ENCODE data around the gene PUM2. TPM values are rescaled to one million over a fixed set of nuclear protein-coding genes. Genes with fewer than 3 reads are reported as not detected.

Gene PUM2
- polyA plus RNA-seq, 1 of the 3 experiments (the other 2 are of a cell fraction): 19.7 TPM

DNA sequence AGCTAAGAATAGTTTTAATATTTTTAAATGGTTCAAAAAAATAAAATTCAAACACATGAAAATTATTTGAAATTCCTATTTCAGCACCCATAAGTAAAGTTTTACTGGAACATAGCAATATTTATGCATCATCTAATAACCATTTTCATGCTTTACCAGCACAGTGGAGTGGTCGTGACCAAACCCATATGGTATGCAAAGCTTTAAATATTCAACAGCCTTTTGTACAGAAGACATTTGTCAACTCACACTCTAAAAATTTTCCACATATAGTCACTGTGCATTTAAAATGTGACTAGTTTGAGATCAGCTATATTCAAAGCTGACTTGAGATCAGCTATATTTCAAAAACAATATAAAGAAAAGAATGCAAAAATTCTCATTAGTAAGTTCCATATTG, 46.2 kb downstream of the PUM2 start:
- Histone ChIP-seq H3K9me2 (no peaks in the 10 kb centered on the region), H3K9me3 (no peaks in the 10 kb centered on the region), H3K79me2 (ENCODE audit: insufficient read depth) (peaks cover 93% of the 10 kb centered on the region), H2AFZ (ENCODE audit: low read depth) (no peak overlapping the region), H3K27ac (ENCODE audit: low read depth in 2 of 2, low read length in 1 of 2) (peak overlapping the region in 1 of 2 experiments; percentile 49; a peak in 2 of 4 replicates), H3K4me3 (ENCODE audit: low read depth in 2 of 2, low read length in 1 of 2) (no peak overlapping the region), H3K27me3 (ENCODE audit: insufficient read depth) (no peaks in the 10 kb centered on the region), H4K20me1 (ENCODE audit: insufficient read depth) (peaks cover 18% of the 10 kb centered on the region), H3K4me2 (peak overlapping the region; percentile 44; the same call in 1 of the 2 replicates), H3K36me3 (replicated peaks in 1 of 2; ENCODE audit: control insufficient read depth in 1 of 2, insufficient read depth in 2 of 2, low read length in 1 of 2) (peaks cover 63 to 65% of the 10 kb centered on the region in 2 experiments), H3F3A (replicated peaks; ENCODE audit: insufficient read depth) (peaks cover 35% of the 10 kb centered on the region), H3K4me1 (ENCODE audit: control insufficient read depth in 1 of 2, insufficient read depth in 2 of 2, low read depth in 1 of 2, low read length in 1 of 2) (peaks cover 6 to 33% of the 10 kb centered on the region in 2 experiments; a peak in 3 of 4 replicates), H3K9ac (peak overlapping the region; percentile 3; the same call in 1 of the 2 replicates)
- ChIA-PET CTCF (interaction anchor here (0.5 to 2.8 kb wide), 10 partner anchors 13 to 478 kb away, joined by 3 to 18 read pairs (median 4); partner anchors contain the start of genes MATN3 and SDC1), POLR2A (no interaction called here)
- 21% methylated on average over 1 of the region's 1 CpG for WGBS (ENCODE audit: low lambda C conversion rate)
- TF ChIP-seq POLR2AphosphoS5 (IDR thresholded peaks at IDR 0.05; ENCODE audit: low read depth, low read length) (no peak), EP300 (IDR thresholded peaks at IDR 0.05; ENCODE audit: borderline replicate concordance in 1 of 2, low read depth in 1 of 2, low read length in 1 of 2) (peak in 1 of 2 experiments; percentile 56; a peak in 1 of 4 replicates), GATA2 (CRISPR knock-in tag; IDR thresholded peaks at IDR 0.05) (no peak), FOXJ3 (CRISPR knock-in tag; IDR thresholded peaks at IDR 0.05) (no peak), MXI1 (IDR thresholded peaks at IDR 0.05; ENCODE audit: low read depth, low read length) (no peak), SMC3 (IDR thresholded peaks at IDR 0.05; ENCODE audit: low read depth, low read length) (no peak), ZBTB33 (IDR thresholded peaks at IDR 0.05; ENCODE audit: borderline replicate concordance, low read depth) (no peak), JUND (IDR thresholded peaks at IDR 0.05) (peak; percentile 41; the same call in 1 of the 2 replicates), TCF12 (IDR thresholded peaks at IDR 0.05) (peak; percentile 50), RFX5 (IDR thresholded peaks at IDR 0.05; ENCODE audit: low read length) (no peak), USF1 (IDR thresholded peaks at IDR 0.05; ENCODE audit: borderline replicate concordance, low read depth) (no peak), FOSL2 (IDR thresholded peaks at IDR 0.05; ENCODE audit: borderline replicate concordance, low read depth) (peak; percentile 72)
- TF ChIP-seq, protein P1, sequence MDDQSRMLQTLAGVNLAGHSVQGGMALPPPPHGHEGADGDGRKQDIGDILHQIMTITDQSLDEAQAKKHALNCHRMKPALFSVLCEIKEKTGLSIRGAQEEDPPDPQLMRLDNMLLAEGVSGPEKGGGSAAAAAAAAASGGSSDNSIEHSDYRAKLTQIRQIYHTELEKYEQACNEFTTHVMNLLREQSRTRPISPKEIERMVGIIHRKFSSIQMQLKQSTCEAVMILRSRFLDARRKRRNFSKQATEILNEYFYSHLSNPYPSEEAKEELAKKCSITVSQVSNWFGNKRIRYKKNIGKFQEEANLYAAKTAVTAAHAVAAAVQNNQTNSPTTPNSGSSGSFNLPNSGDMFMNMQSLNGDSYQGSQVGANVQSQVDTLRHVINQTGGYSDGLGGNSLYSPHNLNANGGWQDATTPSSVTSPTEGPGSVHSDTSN (IDR thresholded peaks at IDR 0.05): peak; percentile 65
- no peak for DNase-seq

DNA sequence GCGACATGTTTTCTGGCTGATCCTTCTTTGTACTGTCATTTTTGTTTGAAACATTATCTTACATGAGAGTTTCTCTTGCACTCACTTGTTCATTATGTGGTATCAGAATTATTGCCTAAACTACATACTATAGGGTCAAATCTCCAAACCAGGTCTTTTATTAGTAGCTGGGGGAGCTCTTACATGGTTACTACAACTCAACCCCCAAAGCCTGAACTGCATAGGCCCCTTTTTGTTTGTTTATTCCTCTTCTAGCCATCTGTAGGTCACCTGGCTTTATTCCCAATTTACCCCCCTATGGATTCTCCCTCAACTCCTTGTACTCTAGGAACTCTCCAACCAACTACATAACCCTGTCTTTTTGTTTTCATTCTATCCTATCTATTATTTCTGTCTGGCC, 46.7 kb downstream of the PUM2 start:
- Histone ChIP-seq H3K4me2 (peak overlapping the region; percentile 44; the same call in 1 of the 2 replicates), H3K4me3 (ENCODE audit: low read depth in 2 of 2, low read length in 1 of 2) (no peak overlapping the region), H3K27ac (ENCODE audit: low read depth in 2 of 2, low read length in 1 of 2) (peak overlapping the region in 1 of 2 experiments; percentile 49; a peak in 2 of 4 replicates), H3K4me1 (ENCODE audit: control insufficient read depth in 1 of 2, insufficient read depth in 2 of 2, low read depth in 1 of 2, low read length in 1 of 2) (peaks cover 6 to 33% of the 10 kb centered on the region in 2 experiments; a peak in 3 of 4 replicates), H3K27me3 (ENCODE audit: insufficient read depth) (no peaks in the 10 kb centered on the region), H3K9me2 (no peaks in the 10 kb centered on the region), H3K9me3 (no peaks in the 10 kb centered on the region), H3F3A (replicated peaks; ENCODE audit: insufficient read depth) (peaks cover 31% of the 10 kb centered on the region), H3K9ac (peak overlapping the region; percentile 3; the same call in 1 of the 2 replicates), H3K79me2 (ENCODE audit: insufficient read depth) (peaks cover 93% of the 10 kb centered on the region), H3K36me3 (replicated peaks in 1 of 2; ENCODE audit: control insufficient read depth in 1 of 2, insufficient read depth in 2 of 2, low read length in 1 of 2) (peaks cover 60 to 63% of the 10 kb centered on the region in 2 experiments), H4K20me1 (ENCODE audit: insufficient read depth) (peaks cover 18% of the 10 kb centered on the region), H2AFZ (ENCODE audit: low read depth) (no peak overlapping the region)
- ChIA-PET CTCF (interaction anchor here (0.9 to 2.8 kb wide), 10 partner anchors 11 to 478 kb away, joined by 3 to 18 read pairs (median 6); partner anchors contain the start of genes MATN3 and SDC1), POLR2A (no interaction called here)
- WGBS (ENCODE audit: low lambda C conversion rate): 94% methylated on average over 1 of the region's 1 CpG
- no peak for DNase-seq
- TF ChIP-seq FOXJ3 (CRISPR knock-in tag; IDR thresholded peaks at IDR 0.05) (no peak), MEF2A (IDR thresholded peaks at IDR 0.05; ENCODE audit: borderline replicate concordance, low read depth) (no peak), SIN3A (IDR thresholded peaks at IDR 0.05; ENCODE audit: borderline replicate concordance, low read depth, low read length) (no peak), FOSL2 (IDR thresholded peaks at IDR 0.05; ENCODE audit: borderline replicate concordance, low read depth) (no peak), NRF1 (IDR thresholded peaks at IDR 0.05; ENCODE audit: low read depth, low read length) (no peak), USF1 (IDR thresholded peaks at IDR 0.05; ENCODE audit: borderline replicate concordance, low read depth) (no peak), TEAD4 (IDR thresholded peaks at IDR 0.05; ENCODE audit: borderline replicate concordance, insufficient read depth) (no peak), RXRA (IDR thresholded peaks at IDR 0.05; ENCODE audit: borderline replicate concordance, low read depth) (no peak), CTCF (IDR thresholded peaks at IDR 0.05) (no peak)

Measured in SK-N-SH (cell line).